HCEC 1CT (cell line): ENCODE results near the gene SRXN1.
A peak's percentile ranks its signal among the peaks of the same experiment; 100 is the strongest.

ENCODE experiments used
- DNase-seq: peaks from one replicate; pipeline ENCODE4 v3.0.0-alpha.2; 2017

Gene SRXN1

GRCh38 chr20:675033-675452 is 22.0 kb upstream of the SRXN1 start:
- no peak for DNase-seq

- DNase-seq, result no peak
Observed at GRCh38 chr20:673603-674001, 20.6 kb upstream of the SRXN1 start.

- DNase-seq, result no peak
Observed at GRCh38 chr20:672963-673602, 20.1 kb upstream of the SRXN1 start.

- no peak for DNase-seq
Observed at GRCh38 chr20:671252-672030, 18.4 kb upstream of the SRXN1 start.

- no peak for DNase-seq
Observed at GRCh38 chr20:669573-669972, 16.6 kb upstream of the SRXN1 start.

GRCh38 chr20:668638-669037 is 15.6 kb upstream of the SRXN1 start:
- no peak for DNase-seq

- no peak for DNase-seq
Observed at GRCh38 chr20:668050-668449, 15.1 kb upstream of the SRXN1 start.

- peak; percentile 47 for DNase-seq
Observed at GRCh38 chr20:667351-668034, 14.5 kb upstream of the SRXN1 start.

- no peak for DNase-seq
Observed at GRCh38 chr20:666877-667276, 13.9 kb upstream of the SRXN1 start.

- no peak for DNase-seq
Observed at GRCh38 chr20:665276-665675, 12.3 kb upstream of the SRXN1 start.

GRCh38 chr20:664576-664975 is 11.6 kb upstream of the SRXN1 start:
- no peak for DNase-seq

- DNase-seq, result no peak
Observed at GRCh38 chr20:664151-664550, 11.2 kb upstream of the SRXN1 start.

GRCh38 chr20:663315-664090 is 10.5 kb upstream of the SRXN1 start:
- DNase-seq, result no peak

- no peak for DNase-seq
Observed at GRCh38 chr20:662277-663192, 9.5 kb upstream of the SRXN1 start.

GRCh38 chr20:661474-662270 is 8.7 kb upstream of the SRXN1 start:
- no peak for DNase-seq

GRCh38 chr20:658731-659291 is 5.8 kb upstream of the SRXN1 start:
- no peak for DNase-seq

GRCh38 chr20:658202-658601 is 5.2 kb upstream of the SRXN1 start:
- no peak for DNase-seq

- no peak for DNase-seq
Observed at GRCh38 chr20:655726-656624, 3.0 kb upstream of the SRXN1 start.

GRCh38 chr20:654417-654750 is 1.4 kb upstream of the SRXN1 start:
- no peak for DNase-seq
